Peyer's patch (tissue), 4 donors: ENCODE measurements around the gene TMC3.

Experiments used
- POLR2A ChIP-seq, 2 donors: fragments of 450-650 bp; IDR thresholded peaks; one replicate each; pipeline ENCODE4 v1.5.1; 2017; ENCODE audit warnings: antibody characterized with exemption in 2 of 2, mild to moderate bottlenecking in 2 of 2, moderate library complexity in 2 of 2
- TF ChIP-seq, protein P1 (sequence below), 6 experiments: fragments of 450-650 bp in 4 of 6; fragments of 200-600 bp in 2 of 6; sonication (generic) in 1 of 6; IDR thresholded peaks; one replicate each; pipeline ENCODE4 v1.5.1; 2017 to 2019; ENCODE audit warnings: antibody characterized with exemption in 6 of 6, mild to moderate bottlenecking in 3 of 6, moderate library complexity in 1 of 6

DNA sequence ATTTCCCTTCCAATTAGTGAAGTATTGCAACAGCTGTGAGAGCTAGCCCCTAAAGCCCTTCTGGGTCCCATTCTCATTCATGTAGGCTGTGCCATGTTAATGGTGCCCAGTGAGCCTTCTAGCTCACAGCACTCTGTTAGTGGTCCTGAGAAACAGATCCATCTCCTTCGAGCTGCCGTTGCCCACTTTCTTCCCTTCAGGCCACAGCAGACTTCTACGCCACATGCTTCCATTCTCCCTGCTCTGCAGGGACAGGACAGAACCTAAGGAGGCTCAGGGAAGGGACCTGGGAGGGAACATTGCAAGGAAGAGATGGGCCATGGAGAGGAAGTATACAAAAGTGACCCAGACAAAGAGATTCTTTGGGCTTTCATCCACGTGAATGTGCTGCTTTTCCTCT, 38.4 kb downstream of the TMC3 start:
- TF ChIP-seq POLR2A (IDR thresholded peaks at IDR 0.05) = no peak
- TF ChIP-seq, protein P1, sequence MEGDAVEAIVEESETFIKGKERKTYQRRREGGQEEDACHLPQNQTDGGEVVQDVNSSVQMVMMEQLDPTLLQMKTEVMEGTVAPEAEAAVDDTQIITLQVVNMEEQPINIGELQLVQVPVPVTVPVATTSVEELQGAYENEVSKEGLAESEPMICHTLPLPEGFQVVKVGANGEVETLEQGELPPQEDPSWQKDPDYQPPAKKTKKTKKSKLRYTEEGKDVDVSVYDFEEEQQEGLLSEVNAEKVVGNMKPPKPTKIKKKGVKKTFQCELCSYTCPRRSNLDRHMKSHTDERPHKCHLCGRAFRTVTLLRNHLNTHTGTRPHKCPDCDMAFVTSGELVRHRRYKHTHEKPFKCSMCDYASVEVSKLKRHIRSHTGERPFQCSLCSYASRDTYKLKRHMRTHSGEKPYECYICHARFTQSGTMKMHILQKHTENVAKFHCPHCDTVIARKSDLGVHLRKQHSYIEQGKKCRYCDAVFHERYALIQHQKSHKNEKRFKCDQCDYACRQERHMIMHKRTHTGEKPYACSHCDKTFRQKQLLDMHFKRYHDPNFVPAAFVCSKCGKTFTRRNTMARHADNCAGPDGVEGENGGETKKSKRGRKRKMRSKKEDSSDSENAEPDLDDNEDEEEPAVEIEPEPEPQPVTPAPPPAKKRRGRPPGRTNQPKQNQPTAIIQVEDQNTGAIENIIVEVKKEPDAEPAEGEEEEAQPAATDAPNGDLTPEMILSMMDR (IDR thresholded peaks at IDR 0.05) = no peak
